Lower leg skin (tissue), 4 donors: ENCODE measurements around the gene PDPR. TPM values are rescaled to one million over a fixed set of nuclear protein-coding genes. Genes with fewer than 3 reads are reported as not detected.
A peak's percentile ranks its signal among the peaks of the same experiment; 100 is the strongest.

ENCODE experiments used
- DNase-seq, 2 donors: peaks; one replicate each; pipeline ENCODE4 v3.0.0-alpha.2; 2019; ENCODE audit warnings: low spot score in 2 of 2
- H3K4me3 ChIP-seq: fragments of 200-600 bp; sonication (generic); 2 replicates; pipeline ENCODE4 v1.5.1; 2017; ENCODE audit warnings: mild to moderate bottlenecking, low read depth; ENCODE audit not compliant: poor library complexity, severe bottlenecking
- CTCF ChIP-seq, 3 donors: fragments of 450-650 bp; IDR thresholded peaks; one replicate each; pipeline ENCODE4 v1.5.1; 2016; ENCODE audit warnings: antibody characterized with exemption in 3 of 3, mild to moderate bottlenecking in 3 of 3, moderate library complexity in 2 of 3
- POLR2A ChIP-seq, 2 donors: fragments of 450-650 bp; IDR thresholded peaks; one replicate each; pipeline ENCODE4 v1.6.1; 2016 to 2017; ENCODE audit warnings: antibody characterized with exemption in 2 of 2, mild to moderate bottlenecking in 1 of 2, moderate library complexity in 1 of 2
- WGBS, 2 donors: methylation state at CpG; one replicate each; pipeline ENCODE4 v1.1.5; 2018; 5-methylcytosine and 5-hydroxymethylcytosine counted together
- intact Hi-C: fragments of 100-400 bp; cut with DNase I; formaldehyde crosslinking; loops from one replicate; pipeline ENCODE4 v1.15.0; 2023; ENCODE audit warnings: low total_unique reads
- total RNA-seq, 4 donors: library from RNA; depleted of rRNA; stranded (reverse); fragments of >200 nt; gene quantifications; one replicate each; pipeline ENCODE4 v1.1.0, GENCODE V29; 2016

The PDPR gene
- total RNA-seq, 4 donors from 2014 or later = 14.2 to 30.3 (median 29.1) TPM

- no peak for DNase-seq
- TF ChIP-seq POLR2A (IDR thresholded peaks at IDR 0.05) (no peak), CTCF (IDR thresholded peaks at IDR 0.05) (no peak)
- intact Hi-C loops = loop anchor here (10.0 kb wide), 1 partner anchor 107 kb away; no protein-coding TSS in a partner anchor
- 90 to 91% methylated on average over 8 of the region's 8 CpGs for WGBS, 2 donors
- H3K4me3 ChIP-seq = no peak overlapping the region
Observed at GRCh38 chr16:70157477-70158260, 43.5 kb downstream of the PDPR start.

GRCh38 chr16:70158261-70158939 is 44.3 kb downstream of the PDPR start:
- H3K4me3 ChIP-seq = no peak overlapping the region
- TF ChIP-seq POLR2A (IDR thresholded peaks at IDR 0.05) (no peak), CTCF (IDR thresholded peaks at IDR 0.05) (no peak)
- 72 to 76% methylated on average over 7 of the region's 7 CpGs for WGBS, 2 donors
- intact Hi-C loops = loop anchor here (10.0 kb wide), 1 partner anchor 106 kb away; no protein-coding TSS in a partner anchor
- peak in 1 of 2 donors; percentile 13 for DNase-seq

GRCh38 chr16:70159355-70160348 is 45.5 kb downstream of the PDPR start:
- whole genome bisulfite sequencing, 2 donors = 63 to 67% methylated on average over 9 of the region's 9 CpGs
- DNase-seq = peak in 1 of 2 donors; percentile 12
- intact Hi-C loops = loop anchor here (10.0 kb wide), 1 partner anchor 105 kb away; no protein-coding TSS in a partner anchor
- no peak for TF ChIP-seq CTCF (IDR thresholded peaks at IDR 0.05)
- no peak for TF ChIP-seq POLR2A (IDR thresholded peaks at IDR 0.05)
- no peak overlapping the region for H3K4me3 ChIP-seq

- intact Hi-C loops = no loop called here
- DNase-seq = peak in 1 of 2 donors; percentile 9
- no peak overlapping the region for H3K4me3 ChIP-seq
- TF ChIP-seq CTCF (IDR thresholded peaks at IDR 0.05) (no peak), POLR2A (IDR thresholded peaks at IDR 0.05) (no peak)
- 81 to 91% methylated on average over 6 of the region's 6 CpGs for WGBS, 2 donors
Observed at GRCh38 chr16:70160388-70160787, 46.3 kb downstream of the PDPR start.

- WGBS, 2 donors = 97 to 98% methylated on average over 6 of the region's 6 CpGs
- TF ChIP-seq POLR2A (IDR thresholded peaks at IDR 0.05) = no peak
- TF ChIP-seq CTCF (IDR thresholded peaks at IDR 0.05) = no peak
- intact Hi-C loops = no loop called here
- DNase-seq = peak in 1 of 2 donors; percentile 19
- H3K4me3 ChIP-seq = no peak overlapping the region
Observed at GRCh38 chr16:70160821-70161220, 46.7 kb downstream of the PDPR start.
